ENCODE results near the gene SHROOM3.

The SHROOM3 gene

DNA sequence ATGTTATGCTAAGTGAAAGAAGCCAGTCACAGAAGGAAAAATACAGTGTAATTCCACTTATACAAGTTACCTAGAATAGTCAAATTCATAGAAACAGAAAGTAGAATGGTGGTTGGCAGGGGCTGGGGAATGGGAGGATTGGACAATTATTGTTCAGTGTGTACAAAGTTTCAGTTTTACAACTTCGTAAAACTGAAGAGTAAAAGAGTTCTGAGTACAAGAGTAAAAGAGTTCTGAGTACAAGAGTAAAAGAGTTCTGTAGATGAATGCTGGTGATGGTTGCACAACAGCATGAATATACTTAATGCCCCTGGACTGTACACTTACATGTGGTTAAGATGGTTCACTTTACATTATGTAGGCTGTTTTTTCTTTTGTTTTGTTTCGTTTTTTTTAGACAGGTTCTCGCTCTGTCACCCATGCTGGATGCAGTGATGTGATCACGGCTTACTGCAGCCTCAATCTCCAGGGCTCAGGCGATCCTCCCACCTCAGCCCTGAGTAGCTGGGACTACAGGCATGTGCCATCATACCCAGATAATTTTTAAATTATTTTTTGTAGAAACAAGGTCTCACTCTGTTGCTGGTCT is 232.0 kb downstream of the SHROOM3 start:
- no peaks in the 10 kb centered on the region for H3K4me1 ChIP-seq (ENCODE audit: control insufficient read depth, insufficient read depth, low read depth, low read length)
- H3K36me3 ChIP-seq (ENCODE audit: control insufficient read depth in 1 of 2, insufficient read depth in 2 of 2, low read depth in 1 of 2, low read length in 2 of 2), result no peaks in the 10 kb centered on the region
- H3K23ac ChIP-seq (ENCODE audit: low read length in 2 of 2), result no peak overlapping the region
- no peak overlapping the region for H4K91ac ChIP-seq (ENCODE audit: low read length)
- no peak overlapping the region for H3K4me2 ChIP-seq (ENCODE audit: low read length, poor library complexity, severe bottlenecking)
- H3K4me3 ChIP-seq (ENCODE audit: insufficient read depth in 1 of 2, low read depth in 1 of 2, low read length in 2 of 2), result no peak overlapping the region
- no peak overlapping the region for H3K9ac ChIP-seq (ENCODE audit: low read length)
- no peak overlapping the region for H3K27ac ChIP-seq (ENCODE audit: low read length, poor library complexity, severe bottlenecking)
- no peaks in the 10 kb centered on the region for H3K79me1 ChIP-seq (replicated peaks; ENCODE audit: low read length, poor library complexity, severe bottlenecking)
- no peak overlapping the region for H2BK120ac ChIP-seq (ENCODE audit: low read depth, low read length)
- H2BK15ac ChIP-seq (ENCODE audit: low read depth, poor library complexity, severe bottlenecking), result no peak overlapping the region
- H3K14ac ChIP-seq (ENCODE audit: low read length in 2 of 2), result no peak overlapping the region
- H3K4ac ChIP-seq (ENCODE audit: low read depth in 1 of 2, low read length in 2 of 2), result no peak overlapping the region
- 93% methylated on average over 5 of the region's 5 CpGs for WGBS
- no peak overlapping the region for H2BK5ac ChIP-seq (ENCODE audit: low read depth, low read length, poor library complexity, severe bottlenecking)
- no peak overlapping the region for H3K18ac ChIP-seq (ENCODE audit: low read depth in 1 of 2, low read length in 2 of 2)
- H2AFZ ChIP-seq (ENCODE audit: low read depth, low read length), result no peak overlapping the region
- no peaks in the 10 kb centered on the region for H3K9me3 ChIP-seq (ENCODE audit: control insufficient read depth, low read length)
- no peak overlapping the region for H2BK12ac ChIP-seq (ENCODE audit: low read length in 2 of 2)
- DNase-seq, result peak; percentile 27
- H3K27me3 ChIP-seq (ENCODE audit: control insufficient read depth in 1 of 2, insufficient read depth in 1 of 2, low read length in 2 of 2), result no peaks in the 10 kb centered on the region
- H2AK5ac ChIP-seq (ENCODE audit: low read length, severe bottlenecking), result no peak overlapping the region
- H4K8ac ChIP-seq (ENCODE audit: low read length), result no peak overlapping the region

DNA sequence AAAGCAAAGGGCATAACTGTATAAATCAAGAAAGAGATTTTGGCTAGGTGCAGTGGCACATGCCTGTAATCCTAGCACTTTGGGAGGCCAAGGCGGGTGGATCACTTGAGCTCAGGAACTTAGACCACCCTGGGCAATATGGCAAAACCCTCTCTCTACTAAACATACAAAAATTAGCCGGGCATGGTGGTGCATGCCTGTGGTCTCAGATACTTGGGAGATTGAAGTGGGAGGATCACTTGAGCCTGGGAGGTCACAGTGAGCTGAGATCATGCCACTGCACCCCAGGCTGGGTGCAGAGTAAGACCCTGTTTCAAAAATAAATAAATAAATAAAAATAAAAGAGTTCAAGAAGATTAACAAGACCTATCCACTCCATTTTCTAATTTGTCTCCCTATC is 235.6 kb downstream of the SHROOM3 start:
- H3K4me3 ChIP-seq (ENCODE audit: insufficient read depth in 1 of 2, low read depth in 1 of 2, low read length in 2 of 2), result no peak overlapping the region

DNA sequence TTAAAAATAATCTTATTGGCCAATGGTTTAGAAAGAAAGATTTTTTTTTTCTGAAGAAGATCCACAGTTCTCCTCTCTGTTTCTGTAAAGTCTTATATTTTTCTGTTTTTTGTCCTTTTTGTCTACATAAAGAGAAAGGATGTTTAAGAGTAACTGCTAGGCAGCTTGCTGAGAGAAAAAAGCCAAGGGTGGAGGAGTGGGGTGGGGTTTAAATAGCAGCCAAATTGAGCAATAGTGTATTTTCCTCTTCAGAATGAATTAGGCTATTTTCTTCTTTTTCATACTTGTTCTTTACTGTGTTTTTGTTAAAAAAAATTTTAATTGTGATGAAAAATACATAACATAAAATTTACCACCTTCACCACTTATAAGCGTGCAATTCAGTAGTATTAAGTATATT is 238.3 kb downstream of the SHROOM3 start:
- Histone ChIP-seq H2AK5ac (ENCODE audit: low read length, severe bottlenecking) (no peak overlapping the region), H4K8ac (ENCODE audit: low read length) (no peak overlapping the region), H3K23ac (ENCODE audit: low read length in 2 of 2) (no peak overlapping the region), H3K4me2 (ENCODE audit: low read length, poor library complexity, severe bottlenecking) (no peak overlapping the region), H3K79me1 (replicated peaks; ENCODE audit: low read length, poor library complexity, severe bottlenecking) (no peaks in the 10 kb centered on the region), H3K9me3 (ENCODE audit: control insufficient read depth, low read length) (no peaks in the 10 kb centered on the region), H4K91ac (ENCODE audit: low read length) (no peak overlapping the region), H3K27ac (ENCODE audit: low read length, poor library complexity, severe bottlenecking) (no peak overlapping the region), H3K14ac (ENCODE audit: low read length in 2 of 2) (no peak overlapping the region), H3K18ac (ENCODE audit: low read depth in 1 of 2, low read length in 2 of 2) (no peak overlapping the region), H2BK15ac (ENCODE audit: low read depth, poor library complexity, severe bottlenecking) (no peak overlapping the region), H2BK12ac (ENCODE audit: low read length in 2 of 2) (no peak overlapping the region), H3K27me3 (ENCODE audit: control insufficient read depth in 1 of 2, insufficient read depth in 1 of 2, low read length in 2 of 2) (no peaks in the 10 kb centered on the region), H2BK5ac (ENCODE audit: low read depth, low read length, poor library complexity, severe bottlenecking) (no peak overlapping the region), H3K4me3 (ENCODE audit: insufficient read depth in 1 of 2, low read depth in 1 of 2, low read length in 2 of 2) (no peak overlapping the region), H2AFZ (ENCODE audit: low read depth, low read length) (no peak overlapping the region), H3K4ac (ENCODE audit: low read depth in 1 of 2, low read length in 2 of 2) (no peak overlapping the region), H3K36me3 (ENCODE audit: control insufficient read depth in 1 of 2, insufficient read depth in 2 of 2, low read depth in 1 of 2, low read length in 2 of 2) (no peaks in the 10 kb centered on the region), H3K4me1 (ENCODE audit: control insufficient read depth, insufficient read depth, low read depth, low read length) (no peaks in the 10 kb centered on the region), H2BK120ac (ENCODE audit: low read depth, low read length) (no peak overlapping the region), H3K9ac (ENCODE audit: low read length) (no peak overlapping the region)
- DNase-seq, result no peak
- no CpG with 5 or more reads among the region's 1 CpG for WGBS

More for the DNA sequence above, 235.6 kb downstream of the SHROOM3 start:
- Histone ChIP-seq H4K8ac (ENCODE audit: low read length) (no peak overlapping the region), H4K91ac (ENCODE audit: low read length) (no peak overlapping the region), H3K4me1 (ENCODE audit: control insufficient read depth, insufficient read depth, low read depth, low read length) (no peaks in the 10 kb centered on the region), H2BK15ac (ENCODE audit: low read depth, poor library complexity, severe bottlenecking) (no peak overlapping the region), H3K14ac (ENCODE audit: low read length in 2 of 2) (no peak overlapping the region), H2BK120ac (ENCODE audit: low read depth, low read length) (no peak overlapping the region), H3K4ac (ENCODE audit: low read depth in 1 of 2, low read length in 2 of 2) (no peak overlapping the region), H3K18ac (ENCODE audit: low read depth in 1 of 2, low read length in 2 of 2) (no peak overlapping the region), H3K9me3 (ENCODE audit: control insufficient read depth, low read length) (no peaks in the 10 kb centered on the region), H2BK12ac (ENCODE audit: low read length in 2 of 2) (no peak overlapping the region), H3K36me3 (ENCODE audit: control insufficient read depth in 1 of 2, insufficient read depth in 2 of 2, low read depth in 1 of 2, low read length in 2 of 2) (no peaks in the 10 kb centered on the region), H3K27ac (ENCODE audit: low read length, poor library complexity, severe bottlenecking) (no peak overlapping the region), H3K79me1 (replicated peaks; ENCODE audit: low read length, poor library complexity, severe bottlenecking) (no peaks in the 10 kb centered on the region), H3K27me3 (ENCODE audit: control insufficient read depth in 1 of 2, insufficient read depth in 1 of 2, low read length in 2 of 2) (no peaks in the 10 kb centered on the region), H2BK5ac (ENCODE audit: low read depth, low read length, poor library complexity, severe bottlenecking) (no peak overlapping the region), H3K9ac (ENCODE audit: low read length) (no peak overlapping the region), H2AFZ (ENCODE audit: low read depth, low read length) (no peak overlapping the region), H2AK5ac (ENCODE audit: low read length, severe bottlenecking) (no peak overlapping the region), H3K4me2 (ENCODE audit: low read length, poor library complexity, severe bottlenecking) (no peak overlapping the region), H3K23ac (ENCODE audit: low read length in 2 of 2) (no peak overlapping the region)
- DNase-seq, result no peak
- 50% methylated on average over 1 of the region's 2 CpGs for WGBS

- no peak overlapping the region for H2BK5ac ChIP-seq (ENCODE audit: low read depth, low read length, poor library complexity, severe bottlenecking)
- no peak overlapping the region for H3K4me2 ChIP-seq (ENCODE audit: low read length, poor library complexity, severe bottlenecking)
- no peak overlapping the region for H3K14ac ChIP-seq (ENCODE audit: low read length in 2 of 2)
- no peaks in the 10 kb centered on the region for H3K27me3 ChIP-seq (ENCODE audit: control insufficient read depth in 1 of 2, insufficient read depth in 1 of 2, low read length in 2 of 2)
- no peak overlapping the region for H2AFZ ChIP-seq (ENCODE audit: low read depth, low read length)
- H3K27ac ChIP-seq (ENCODE audit: low read length, poor library complexity, severe bottlenecking), result no peak overlapping the region
- no peak overlapping the region for H2BK120ac ChIP-seq (ENCODE audit: low read depth, low read length)
- no peaks in the 10 kb centered on the region for H3K36me3 ChIP-seq (ENCODE audit: control insufficient read depth in 1 of 2, insufficient read depth in 2 of 2, low read depth in 1 of 2, low read length in 2 of 2)
- WGBS, result 100% methylated on average over 3 of the region's 3 CpGs
- no peak overlapping the region for H3K4me3 ChIP-seq (ENCODE audit: insufficient read depth in 1 of 2, low read depth in 1 of 2, low read length in 2 of 2)
- H3K4ac ChIP-seq (ENCODE audit: low read depth in 1 of 2, low read length in 2 of 2), result no peak overlapping the region
- no peak for DNase-seq
- no peak overlapping the region for H2BK15ac ChIP-seq (ENCODE audit: low read depth, poor library complexity, severe bottlenecking)
- no peaks in the 10 kb centered on the region for H3K4me1 ChIP-seq (ENCODE audit: control insufficient read depth, insufficient read depth, low read depth, low read length)
- no peak overlapping the region for H2BK12ac ChIP-seq (ENCODE audit: low read length in 2 of 2)
- no peaks in the 10 kb centered on the region for H3K9me3 ChIP-seq (ENCODE audit: control insufficient read depth, low read length)
- no peak overlapping the region for H2AK5ac ChIP-seq (ENCODE audit: low read length, severe bottlenecking)
- no peak overlapping the region for H4K91ac ChIP-seq (ENCODE audit: low read length)
- H4K8ac ChIP-seq (ENCODE audit: low read length), result no peak overlapping the region
- H3K18ac ChIP-seq (ENCODE audit: low read depth in 1 of 2, low read length in 2 of 2), result no peak overlapping the region
- H3K79me1 ChIP-seq (replicated peaks; ENCODE audit: low read length, poor library complexity, severe bottlenecking), result no peaks in the 10 kb centered on the region
- no peak overlapping the region for H3K9ac ChIP-seq (ENCODE audit: low read length)
- H3K23ac ChIP-seq (ENCODE audit: low read length in 2 of 2), result no peak overlapping the region
Measured at GRCh38 chr4:76674983-76675382, 240.0 kb downstream of the SHROOM3 start.
